Endothelial cell of umbilical vein (primary cell): ENCODE data around the gene GOLGA8M. TPM values are rescaled to one million over a fixed set of nuclear protein-coding genes. Genes with fewer than 3 reads are reported as not detected.

Experiments used
- polyA plus RNA-seq, 4 experiments: library from polyadenylated mRNA; depleted of rRNA in 3 of 4; stranded (reverse) in 3 of 4; unstranded in 1 of 4; fragments of >200 nt; gene quantifications; 2 replicates each; pipeline versions ENCODE4 v1.2.1 to v1.2.3, GENCODE V29; 2011 to 2012; ENCODE audit warnings: missing spikeins in 1 of 4
- small RNA-seq: library from RNA; depleted of rRNA; stranded (forward); fragments of <200 nt; gene quantifications from one replicate; pipeline ENCODE3, GENCODE V24; 2012; ENCODE audit warnings: low replicate concordance, low read depth; ENCODE audit not compliant: insufficient read depth, insufficient read length
- total RNA-seq: library from RNA; stranded (reverse); gene quantifications from 2 replicates; pipeline ENCODE4 v1.2.3, GENCODE V29; 2021

GOLGA8M gene
- total and polyA plus RNA-seq, 2 donors (not counting 3 experiments of a cell fraction or from before 2014, with no cell fraction given), result 0.26 to 1.6 TPM

Small RNA genes lying within 50 kb of the gene (small RNA-seq; reads per million reads assigned to genes)
- not detected for gene RN7SL719P

Other genes starting within 250 kb of the GOLGA8M start
- not detected in 2 replicates for gene GOLGA8G, start 179.4 kb downstream of the GOLGA8M start, total RNA-seq
- gene GOLGA8G, start 179.4 kb downstream of the GOLGA8M start, polyA plus RNA-seq, result not detected in 2 replicates
- not detected in 2 replicates for gene GOLGA6L25, start 158.9 kb downstream of the GOLGA8M start, total RNA-seq
- not detected in 2 replicates for gene GOLGA6L25, start 158.9 kb downstream of the GOLGA8M start, polyA plus RNA-seq
- gene GOLGA6L7, start 136.2 kb upstream of the GOLGA8M start, total RNA-seq, result not detected in 2 replicates
- not detected in 2 replicates for gene GOLGA6L7, start 136.2 kb upstream of the GOLGA8M start, polyA plus RNA-seq
- gene APBA2, start 173.6 kb upstream of the GOLGA8M start, total RNA-seq, result 11.1 and 12.7 TPM in 2 replicates
- 5.7 and 6.7 TPM in 2 replicates for gene APBA2, start 173.6 kb upstream of the GOLGA8M start, polyA plus RNA-seq